Smooth muscle cell of the umbilical artery (primary cell): ENCODE measurements around the gene SV2B. TPM values are rescaled to one million over a fixed set of nuclear protein-coding genes. Genes with fewer than 3 reads are reported as not detected.

Source experiments
- total RNA-seq: library from RNA; depleted of rRNA; stranded (reverse); fragments of >200 nt; gene quantifications from 2 replicates; pipeline ENCODE4 v1.2.3, GENCODE V29; 2014

Gene SV2B
- under 0.01 TPM in 1 of 2 replicates, not detected in the other for total RNA-seq

GRCh38 chr15:91099995-91100813 lies at the start of gene SV2B:
Gene SV2B, plus strand, starts transcription at chr15:91100257. Its CDS starts 126,007 bp downstream, at chr15:91226264.

Other genes with a start within 250 kb of the SV2B start
- 61.8 and 130 TPM in 2 replicates for gene FURIN, start 231.7 kb upstream of the SV2B start, total RNA-seq
- 15.4 and 27.4 TPM in 2 replicates for gene FES, start 215.8 kb upstream of the SV2B start, total RNA-seq
- 13.7 and 27.2 TPM in 2 replicates for gene MAN2A2, start 197.0 kb upstream of the SV2B start, total RNA-seq
- gene HDDC3, start 167.7 kb upstream of the SV2B start, total RNA-seq = 11.6 and 12.2 TPM in 2 replicates
- 81.4 and 106 TPM in 2 replicates for gene UNC45A, start 165.0 kb upstream of the SV2B start, total RNA-seq
- gene RCCD1, start 145.4 kb upstream of the SV2B start, total RNA-seq = 11.3 and 15.0 TPM in 2 replicates
- 8.9 and 109 TPM in 2 replicates for gene PRC1, start 105.7 kb upstream of the SV2B start, total RNA-seq
- 16.3 and 18.0 TPM in 2 replicates for gene VPS33B, start 77.7 kb upstream of the SV2B start, total RNA-seq